ENCODE data around the gene TTLL9. TPM values are rescaled to one million over a fixed set of nuclear protein-coding genes. Genes with fewer than 3 reads are reported as not detected.
A peak's percentile ranks its signal among the peaks of the same experiment; 100 is the strongest.

The TTLL9 gene
- total and polyA plus RNA-seq, 2 of the 13 experiments (the other 11 are each of a cell fraction or from before 2014, with no cell fraction given) = not detected

DNA sequence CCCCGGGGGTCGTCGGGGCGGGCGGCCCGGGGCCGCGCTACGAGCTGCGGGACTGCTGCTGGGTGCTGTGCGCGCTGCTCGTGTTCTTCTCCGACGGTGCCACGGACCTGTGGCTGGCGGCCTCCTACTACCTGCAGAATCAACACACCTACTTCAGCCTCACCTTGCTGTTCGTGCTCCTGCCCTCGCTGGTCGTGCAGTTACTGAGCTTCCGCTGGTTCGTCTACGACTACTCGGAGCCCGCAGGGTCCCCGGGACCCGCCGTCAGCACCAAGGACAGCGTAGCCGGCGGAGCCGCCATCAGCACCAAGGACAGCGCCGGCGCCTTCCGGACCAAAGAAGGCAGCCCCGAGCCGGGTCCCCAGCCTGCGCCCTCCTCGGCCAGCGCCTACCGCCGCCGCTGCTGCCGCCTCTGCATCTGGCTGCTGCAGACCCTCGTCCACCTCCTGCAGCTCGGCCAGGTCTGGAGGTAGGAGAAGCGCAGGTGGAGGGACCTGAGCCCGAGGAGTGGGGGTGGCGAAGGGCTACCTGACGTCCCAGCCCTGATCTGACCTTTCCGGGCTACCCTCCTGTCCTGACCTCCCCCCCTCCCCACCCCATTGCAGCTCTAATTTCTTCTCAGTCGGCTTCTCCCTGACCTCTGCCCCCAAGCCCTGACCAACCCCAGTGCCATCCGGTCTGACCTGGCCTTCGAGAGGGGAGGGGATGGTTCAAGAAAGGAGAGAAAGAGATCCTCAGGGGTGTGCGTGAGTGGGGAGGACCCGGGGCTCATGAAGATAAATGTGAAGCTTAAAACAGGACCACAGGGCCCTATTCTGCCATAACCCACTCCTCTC is 98.1 kb downstream of the TTLL9 start (continued):
- TF ChIP-seq, protein P1, sequence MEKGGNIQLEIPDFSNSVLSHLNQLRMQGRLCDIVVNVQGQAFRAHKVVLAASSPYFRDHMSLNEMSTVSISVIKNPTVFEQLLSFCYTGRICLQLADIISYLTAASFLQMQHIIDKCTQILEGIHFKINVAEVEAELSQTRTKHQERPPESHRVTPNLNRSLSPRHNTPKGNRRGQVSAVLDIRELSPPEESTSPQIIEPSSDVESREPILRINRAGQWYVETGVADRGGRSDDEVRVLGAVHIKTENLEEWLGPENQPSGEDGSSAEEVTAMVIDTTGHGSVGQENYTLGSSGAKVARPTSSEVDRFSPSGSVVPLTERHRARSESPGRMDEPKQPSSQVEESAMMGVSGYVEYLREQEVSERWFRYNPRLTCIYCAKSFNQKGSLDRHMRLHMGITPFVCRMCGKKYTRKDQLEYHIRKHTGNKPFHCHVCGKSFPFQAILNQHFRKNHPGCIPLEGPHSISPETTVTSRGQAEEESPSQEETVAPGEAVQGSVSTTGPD (CRISPR knock-in tag; IDR thresholded peaks at IDR 0.05) = peak; percentile 100
- peak; percentile 100 for TF ChIP-seq MEIS1 (CRISPR knock-in tag; IDR thresholded peaks at IDR 0.05; ENCODE audit: borderline replicate concordance)
- TF ChIP-seq GATA4 (IDR thresholded peaks at IDR 0.05; ENCODE audit: borderline replicate concordance, low read depth) = no peak
- TF ChIP-seq, protein P2, sequence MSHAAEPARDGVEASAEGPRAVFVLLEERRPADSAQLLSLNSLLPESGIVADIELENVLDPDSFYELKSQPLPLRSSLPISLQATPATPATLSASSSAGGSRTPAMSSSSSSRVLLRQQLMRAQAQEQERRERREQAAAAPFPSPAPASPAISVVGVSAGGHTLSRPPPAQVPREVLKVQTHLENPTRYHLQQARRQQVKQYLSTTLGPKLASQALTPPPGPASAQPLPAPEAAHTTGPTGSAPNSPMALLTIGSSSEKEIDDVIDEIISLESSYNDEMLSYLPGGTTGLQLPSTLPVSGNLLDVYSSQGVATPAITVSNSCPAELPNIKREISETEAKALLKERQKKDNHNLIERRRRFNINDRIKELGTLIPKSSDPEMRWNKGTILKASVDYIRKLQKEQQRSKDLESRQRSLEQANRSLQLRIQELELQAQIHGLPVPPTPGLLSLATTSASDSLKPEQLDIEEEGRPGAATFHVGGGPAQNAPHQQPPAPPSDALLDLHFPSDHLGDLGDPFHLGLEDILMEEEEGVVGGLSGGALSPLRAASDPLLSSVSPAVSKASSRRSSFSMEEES (CRISPR knock-in tag; IDR thresholded peaks at IDR 0.05) = peak; percentile 100
- TF ChIP-seq CEBPG (CRISPR knock-in tag; IDR thresholded peaks at IDR 0.05) = peak; percentile 91
- peak; percentile 100 for TF ChIP-seq AKAP8 (CRISPR knock-in tag; IDR thresholded peaks at IDR 0.05)
- TF ChIP-seq ZSCAN9 (CRISPR knock-in tag; IDR thresholded peaks at IDR 0.05; ENCODE audit: borderline replicate concordance) = peak; percentile 100
- peak; percentile 100 for TF ChIP-seq JDP2 (CRISPR knock-in tag; IDR thresholded peaks at IDR 0.05; ENCODE audit: borderline replicate concordance)
- peak; percentile 100 for TF ChIP-seq FOXM1 (CRISPR knock-in tag; IDR thresholded peaks at IDR 0.05)
- TF ChIP-seq NFE2 (CRISPR knock-in tag; IDR thresholded peaks at IDR 0.05) = peak; percentile 100
- TF ChIP-seq ARNTL (CRISPR knock-in tag; IDR thresholded peaks at IDR 0.05) = peak; percentile 100
- TF ChIP-seq KDM6A (CRISPR knock-in tag; IDR thresholded peaks at IDR 0.05; ENCODE audit: low read depth) = peak; percentile 100
- TF ChIP-seq MXD4 (CRISPR knock-in tag; IDR thresholded peaks at IDR 0.05) = peak; percentile 100
- peak; percentile 100 for TF ChIP-seq ZNF570 (CRISPR knock-in tag; IDR thresholded peaks at IDR 0.05; ENCODE audit: borderline replicate concordance)
- TF ChIP-seq FIP1L1 (IDR thresholded peaks at IDR 0.05; ENCODE audit: borderline replicate concordance, insufficient read depth, low read depth, low read length) = no peak
- TF ChIP-seq ZNF816 (CRISPR knock-in tag; IDR thresholded peaks at IDR 0.05; ENCODE audit: borderline replicate concordance) = peak; percentile 100
- TF ChIP-seq RFXAP (CRISPR knock-in tag; IDR thresholded peaks at IDR 0.05; ENCODE audit: borderline replicate concordance) = peak; percentile 99
- peak; percentile 100 for TF ChIP-seq ZNF549 (CRISPR knock-in tag; IDR thresholded peaks at IDR 0.05)
- peak; percentile 100 for TF ChIP-seq ZMYM4 (CRISPR knock-in tag; IDR thresholded peaks at IDR 0.05)
- peak; percentile 78 for TF ChIP-seq HNRNPK (IDR thresholded peaks at IDR 0.05; ENCODE audit: low read depth, low read length, poor library complexity, severe bottlenecking)
- no peak for TF ChIP-seq KDM5A (IDR thresholded peaks at IDR 0.05; ENCODE audit: borderline replicate concordance, low read length)
- TF ChIP-seq NFKB2 (CRISPR knock-in tag; IDR thresholded peaks at IDR 0.05; ENCODE audit: borderline replicate concordance) = peak; percentile 100
- TF ChIP-seq, protein P3, sequence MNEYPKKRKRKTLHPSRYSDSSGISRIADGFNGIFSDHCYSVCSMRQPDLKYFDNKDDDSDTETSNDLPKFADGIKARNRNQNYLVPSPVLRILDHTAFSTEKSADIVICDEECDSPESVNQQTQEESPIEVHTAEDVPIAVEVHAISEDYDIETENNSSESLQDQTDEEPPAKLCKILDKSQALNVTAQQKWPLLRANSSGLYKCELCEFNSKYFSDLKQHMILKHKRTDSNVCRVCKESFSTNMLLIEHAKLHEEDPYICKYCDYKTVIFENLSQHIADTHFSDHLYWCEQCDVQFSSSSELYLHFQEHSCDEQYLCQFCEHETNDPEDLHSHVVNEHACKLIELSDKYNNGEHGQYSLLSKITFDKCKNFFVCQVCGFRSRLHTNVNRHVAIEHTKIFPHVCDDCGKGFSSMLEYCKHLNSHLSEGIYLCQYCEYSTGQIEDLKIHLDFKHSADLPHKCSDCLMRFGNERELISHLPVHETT (CRISPR knock-in tag; conservative IDR thresholded peaks at IDR 0.05) = peak; percentile 100
- peak; percentile 100 for TF ChIP-seq ELF3 (CRISPR knock-in tag; IDR thresholded peaks at IDR 0.05)
- 0 out of 2 replicates have a peak, but pooled peaks have one; percentile 19 for TF ChIP-seq BHLHE40 (IDR thresholded peaks at IDR 0.05; ENCODE audit: low read length)
- peak; percentile 100 for TF ChIP-seq ZNF101 (CRISPR knock-in tag; IDR thresholded peaks at IDR 0.05; ENCODE audit: borderline replicate concordance, low read depth)
- 0 out of 2 replicates have a peak, but pooled peaks have one; percentile 86 for TF ChIP-seq HMGA1 (CRISPR knock-in tag; conservative IDR thresholded peaks at IDR 0.05)
- peak; percentile 100 for TF ChIP-seq KAT7 (CRISPR knock-in tag; IDR thresholded peaks at IDR 0.05; ENCODE audit: borderline replicate concordance)

Data from HepG2 (cell line).